HEK293T (cell line): ENCODE data around the gene VPS37C.

Source experiments
- ARNT ChIP-seq: fragments of 450-650 bp; IDR thresholded peaks from 2 replicates; pipeline ENCODE4 v1.6.1; 2017; ENCODE audit warnings: mild to moderate bottlenecking
- BHLHE40 ChIP-seq: fragments of 450-650 bp; IDR thresholded peaks from 2 replicates; pipeline ENCODE4 v1.6.1; 2016; ENCODE audit warnings: mild to moderate bottlenecking, moderate library complexity, borderline replicate concordance
- ELF4 ChIP-seq: fragments of 450-650 bp; IDR thresholded peaks from 2 replicates; pipeline ENCODE4 v1.6.1; 2017; ENCODE audit warnings: antibody characterized with exemption
- FOXA1 ChIP-seq: fragments of 450-650 bp; IDR thresholded peaks from 2 replicates; pipeline ENCODE4 v1.6.1; 2016; ENCODE audit warnings: mild to moderate bottlenecking
- FOXK2 ChIP-seq: fragments of 450-650 bp; IDR thresholded peaks from 2 replicates; pipeline ENCODE4 v1.6.1; 2016; ENCODE audit warnings: mild to moderate bottlenecking
- HDGF ChIP-seq: fragments of 450-650 bp; IDR thresholded peaks from 2 replicates; pipeline ENCODE4 v1.6.1; 2017; ENCODE audit warnings: antibody characterized with exemption, borderline replicate concordance
- L3MBTL2 ChIP-seq: fragments of 450-650 bp; conservative IDR thresholded peaks from 2 replicates; pipeline ENCODE4 v1.6.1; 2016; ENCODE audit warnings: mild to moderate bottlenecking
- LEF1 ChIP-seq: fragments of 450-650 bp; IDR thresholded peaks from 2 replicates; pipeline ENCODE4 v1.6.1; 2017; ENCODE audit warnings: mild to moderate bottlenecking, borderline replicate concordance
- SP1 ChIP-seq: fragments of 450-650 bp; IDR thresholded peaks from 2 replicates; pipeline ENCODE4 v1.6.1; 2017
- SUZ12 ChIP-seq: fragments of 450-650 bp; IDR thresholded peaks from 2 replicates; pipeline ENCODE4 v1.6.1; 2016; ENCODE audit warnings: mild to moderate bottlenecking
- TARDBP ChIP-seq: fragments of 450-650 bp; IDR thresholded peaks from 2 replicates; pipeline ENCODE4 v1.6.1; 2016
- TF ChIP-seq, protein P1 (sequence below): fragments of 450-650 bp; IDR thresholded peaks from 2 replicates; pipeline ENCODE4 v1.6.1; 2016

DNA sequence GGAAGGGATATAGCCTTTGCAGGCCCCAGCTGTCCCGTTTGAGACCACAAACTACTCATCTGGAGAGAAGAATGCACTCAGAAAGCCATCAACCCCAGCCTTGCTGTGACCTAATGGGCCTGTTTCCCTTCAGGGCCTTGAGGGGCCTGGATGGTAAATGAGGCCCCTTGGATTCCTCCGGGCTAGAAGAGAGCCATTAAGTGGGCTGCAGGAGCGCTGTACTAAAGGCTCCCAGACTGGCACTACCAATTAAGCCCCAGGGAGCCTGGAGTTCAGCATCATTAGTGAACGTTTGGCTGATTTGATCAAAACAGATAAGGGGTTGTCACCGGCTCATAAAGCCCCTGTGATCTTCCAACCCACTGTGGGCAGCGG is 35.9 kb downstream of the VPS37C start:
- no peak for TF ChIP-seq L3MBTL2
- TF ChIP-seq, protein P1, sequence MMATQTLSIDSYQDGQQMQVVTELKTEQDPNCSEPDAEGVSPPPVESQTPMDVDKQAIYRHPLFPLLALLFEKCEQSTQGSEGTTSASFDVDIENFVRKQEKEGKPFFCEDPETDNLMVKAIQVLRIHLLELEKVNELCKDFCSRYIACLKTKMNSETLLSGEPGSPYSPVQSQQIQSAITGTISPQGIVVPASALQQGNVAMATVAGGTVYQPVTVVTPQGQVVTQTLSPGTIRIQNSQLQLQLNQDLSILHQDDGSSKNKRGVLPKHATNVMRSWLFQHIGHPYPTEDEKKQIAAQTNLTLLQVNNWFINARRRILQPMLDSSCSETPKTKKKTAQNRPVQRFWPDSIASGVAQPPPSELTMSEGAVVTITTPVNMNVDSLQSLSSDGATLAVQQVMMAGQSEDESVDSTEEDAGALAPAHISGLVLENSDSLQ, result no peak
- TF ChIP-seq TARDBP, result no peak
- TF ChIP-seq BHLHE40, result no peak
- TF ChIP-seq HDGF, result no peak
- no peak for TF ChIP-seq FOXA1
- TF ChIP-seq SP1, result no peak
- TF ChIP-seq ARNT, result no peak
- TF ChIP-seq ELF4, result no peak
- TF ChIP-seq SUZ12, result no peak
- TF ChIP-seq FOXK2, result no peak
- TF ChIP-seq LEF1, result no peak
